RKO (cell line): ENCODE data around the gene CRB3.
"Not testable (repeated sequence)": the region's sequence is repeated elsewhere in the genome, so short reads cannot be mapped to it uniquely, and the experiment has no call there.

Experiments used
- DNase-seq: peaks from one replicate; pipeline ENCODE4 v3.0.0-alpha.2; 2016; ENCODE audit warnings: low spot score

The CRB3 gene

DNA sequence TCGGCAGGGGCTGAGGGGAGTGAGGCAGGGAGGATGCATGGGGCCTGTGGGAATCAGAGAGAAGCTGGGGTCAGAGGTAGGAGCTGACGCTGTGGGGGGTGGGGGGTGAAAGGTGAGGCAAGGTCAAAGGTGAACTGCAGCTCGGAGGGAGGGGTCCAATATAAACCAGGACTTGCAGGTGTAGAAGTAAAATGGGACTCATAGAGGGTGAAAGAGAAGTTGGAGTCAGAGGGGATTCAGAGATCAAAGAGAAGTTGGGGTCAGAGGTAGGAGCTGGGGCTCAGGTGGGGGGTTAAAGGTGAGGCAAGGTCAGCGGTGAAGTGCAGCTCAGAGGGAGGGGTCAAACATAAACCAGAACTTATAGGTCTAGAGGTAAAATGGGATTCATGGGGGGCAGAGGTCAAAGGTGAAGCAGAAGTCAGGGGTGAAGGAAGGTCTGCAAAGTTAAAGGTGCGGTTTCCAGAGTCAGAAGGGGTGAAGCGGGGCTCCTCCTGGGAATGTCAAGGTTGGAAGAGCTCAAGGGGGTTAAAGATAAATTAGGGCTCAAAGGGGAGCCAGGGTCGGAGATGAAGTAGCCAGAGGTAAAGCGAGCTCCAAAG lies 30.5 kb downstream of the CRB3 start:
- DNase-seq, result no peak

DNA sequence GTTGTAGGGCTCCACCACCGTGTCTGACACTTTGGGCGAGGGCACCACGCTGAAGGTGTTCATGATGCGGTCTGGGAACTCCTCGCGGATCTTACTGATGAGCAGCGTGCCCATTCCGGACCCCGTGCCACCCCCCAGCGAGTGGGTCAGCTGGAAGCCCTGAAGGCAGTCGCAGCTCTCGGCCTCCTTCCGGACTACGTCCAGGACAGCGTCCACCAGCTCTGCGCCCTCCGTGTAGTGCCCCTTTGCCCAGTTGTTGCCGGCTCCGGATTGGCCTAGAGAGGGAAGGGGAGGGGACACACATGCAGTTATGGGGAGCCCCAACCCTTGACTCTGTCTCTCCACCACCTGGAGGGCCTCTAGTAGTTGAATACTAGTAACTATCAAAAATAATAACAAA lies 31.9 kb downstream of the CRB3 start:
- no peak for DNase-seq

DNA sequence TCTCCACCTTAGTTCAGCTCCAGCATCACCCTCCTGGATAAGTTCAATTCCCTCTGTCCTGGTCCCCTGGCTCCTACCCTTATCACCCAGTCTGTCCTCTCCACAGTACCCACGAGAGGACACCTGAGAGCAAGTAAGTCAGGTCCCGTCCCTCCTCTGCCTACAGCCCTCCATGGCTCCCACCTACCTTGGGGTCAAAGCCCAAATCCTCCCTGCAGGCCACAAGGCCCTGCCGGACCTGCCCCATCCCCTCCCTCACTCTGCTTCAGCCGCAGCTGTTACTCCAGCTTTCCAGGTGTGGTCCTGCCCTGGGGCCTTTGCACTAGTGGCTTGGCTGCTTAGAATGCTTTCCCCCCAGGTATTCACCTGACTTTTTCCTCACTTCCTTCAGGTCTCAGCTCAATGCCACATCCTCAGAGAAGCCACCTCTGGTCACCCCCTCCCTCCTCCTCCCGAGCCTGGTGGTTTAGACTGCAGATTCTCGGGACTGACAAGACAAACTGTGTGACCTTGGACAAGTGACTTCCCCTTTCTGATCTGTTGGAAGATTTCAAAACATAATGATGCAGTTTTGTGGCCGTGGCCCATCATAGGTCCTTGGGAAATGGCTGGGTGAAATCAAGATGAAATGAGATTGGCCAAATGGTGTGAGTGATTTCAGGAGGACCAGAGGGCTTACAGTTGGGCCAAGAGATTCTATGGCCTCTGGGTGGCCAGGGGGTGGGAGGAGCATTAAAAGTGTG lies 34.4 kb downstream of the CRB3 start:
- no peak for DNase-seq

DNA sequence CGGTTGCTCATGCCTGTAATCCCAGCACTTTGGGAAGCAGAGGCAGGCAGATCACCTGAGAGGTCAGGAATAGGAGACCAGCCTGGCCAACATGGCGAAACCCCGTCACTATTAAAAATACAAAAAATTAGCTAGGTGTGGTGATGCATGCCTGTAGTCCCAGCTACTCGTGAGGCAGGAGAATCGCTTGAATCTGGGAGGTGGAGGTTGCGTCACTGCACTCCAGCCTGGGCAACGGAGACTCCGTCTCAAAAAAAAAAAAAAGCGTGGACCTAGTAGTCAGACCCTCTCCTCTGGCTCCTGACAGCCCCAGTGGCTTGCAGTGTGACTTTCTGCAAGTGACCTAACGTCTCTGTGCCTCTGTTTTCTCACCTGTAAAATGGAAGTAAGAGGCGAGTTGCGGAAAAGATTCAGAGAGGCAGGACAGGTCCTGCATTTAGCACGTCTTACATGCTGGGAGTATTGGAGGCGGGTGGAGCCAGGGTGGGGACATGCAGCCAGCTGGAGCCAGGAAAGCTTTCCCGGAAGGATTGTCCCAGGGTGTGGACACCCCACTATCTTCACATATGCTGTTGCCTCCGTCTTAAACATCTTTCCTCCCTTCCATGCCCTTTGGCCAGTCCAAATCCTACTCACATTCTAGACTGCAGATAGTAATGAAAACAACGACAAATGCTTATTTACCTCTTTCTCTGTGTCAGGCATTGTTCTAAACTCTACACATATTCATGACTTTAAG lies 35.1 kb downstream of the CRB3 start:
- DNase-seq, result no peak

DNA sequence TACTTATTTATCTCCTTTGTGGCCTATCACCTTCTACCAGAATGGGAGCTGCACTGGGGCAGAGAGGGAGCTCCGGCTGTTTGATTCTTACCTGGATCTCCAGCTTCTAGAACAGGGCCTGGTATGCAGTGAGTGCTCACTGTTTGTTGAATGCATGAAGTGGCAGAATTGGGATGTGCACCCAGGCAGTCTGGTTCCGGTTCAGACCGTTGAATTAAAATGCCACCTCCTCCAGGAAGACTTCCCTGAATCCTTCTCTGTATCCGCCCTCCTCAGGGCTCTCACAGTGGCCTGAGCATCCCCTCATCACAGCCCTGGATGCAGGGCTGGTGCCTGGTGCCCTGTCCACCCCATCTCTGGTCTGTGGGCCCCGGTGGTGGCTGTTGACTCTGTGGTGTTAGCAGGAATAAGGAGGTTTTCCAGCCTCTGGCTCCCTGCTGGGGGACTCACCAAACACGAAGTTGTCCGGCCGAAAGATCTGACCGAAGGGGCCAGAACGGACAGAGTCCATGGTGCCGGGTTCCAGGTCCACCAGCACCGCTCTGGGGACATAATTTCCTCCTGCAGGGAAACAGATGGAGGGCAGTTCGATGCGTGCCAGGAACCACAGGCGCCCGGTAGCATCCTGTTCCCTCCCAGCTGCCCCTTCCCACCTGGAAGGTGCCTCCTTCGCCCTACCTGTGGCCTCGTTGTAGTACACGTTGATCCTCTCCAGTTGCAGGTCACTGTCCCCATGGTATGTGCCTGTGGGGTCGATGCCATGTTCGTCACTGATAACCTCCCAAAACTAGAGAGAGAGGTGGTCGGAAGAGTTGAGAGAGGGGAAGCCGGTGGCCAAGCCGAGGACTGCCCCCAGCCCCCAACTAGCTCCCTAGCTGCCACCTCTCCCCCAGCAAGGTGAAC lies 37.0 kb downstream of the CRB3 start:
- DNase-seq, result no peak

DNA sequence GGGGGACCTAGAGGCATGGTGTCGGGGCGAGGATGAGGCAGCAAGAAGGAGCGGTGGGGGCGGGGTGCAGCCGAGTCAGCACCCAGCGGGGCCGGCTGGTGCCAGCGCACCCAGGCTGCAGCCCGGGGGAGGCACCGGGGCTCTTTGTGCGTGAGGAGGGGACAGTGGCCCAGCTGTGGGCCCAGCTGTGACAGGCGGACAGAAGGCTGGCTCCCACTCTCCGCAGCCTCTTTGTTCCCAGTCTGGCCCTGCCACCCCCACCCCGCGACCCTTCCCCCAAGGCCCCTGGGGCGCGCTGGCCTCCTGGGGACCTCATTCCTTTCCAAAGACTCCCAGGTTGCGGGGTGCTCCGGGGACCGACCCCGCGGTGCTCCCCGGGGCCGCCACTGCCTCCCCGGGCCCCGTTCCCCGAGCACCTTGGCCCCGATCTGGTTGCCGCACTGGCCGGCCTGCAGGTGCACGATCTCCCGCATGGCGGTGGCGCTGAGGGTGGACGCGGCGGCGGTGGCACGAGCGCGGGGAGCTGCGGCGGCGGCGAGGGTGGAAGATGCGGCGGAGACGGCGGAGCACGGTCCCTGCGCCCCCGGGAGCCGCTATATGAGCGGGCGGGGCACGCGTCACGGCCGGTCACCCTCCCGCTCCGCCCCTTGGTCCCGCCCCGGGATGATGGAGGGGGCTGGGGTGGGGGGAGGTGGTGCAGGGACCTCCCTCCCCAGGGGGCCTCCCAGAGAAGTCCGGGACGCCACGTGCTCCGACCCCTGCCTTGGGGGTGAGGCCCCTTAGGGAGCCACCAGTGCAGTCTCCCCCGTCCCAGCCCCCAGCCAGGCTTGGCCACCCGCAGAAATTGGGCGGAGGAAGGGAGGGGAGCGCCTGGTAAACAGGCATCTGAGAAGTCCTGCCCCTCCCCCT lies 37.9 kb downstream of the CRB3 start, which contains the start of gene TUBB4A:
TUBB4A (minus strand) TSS at position 570 of the 909 bp plus-strand sequence; CDS start at position 473, 97 bp downstream.
- DNase-seq, result no peak

DNA sequence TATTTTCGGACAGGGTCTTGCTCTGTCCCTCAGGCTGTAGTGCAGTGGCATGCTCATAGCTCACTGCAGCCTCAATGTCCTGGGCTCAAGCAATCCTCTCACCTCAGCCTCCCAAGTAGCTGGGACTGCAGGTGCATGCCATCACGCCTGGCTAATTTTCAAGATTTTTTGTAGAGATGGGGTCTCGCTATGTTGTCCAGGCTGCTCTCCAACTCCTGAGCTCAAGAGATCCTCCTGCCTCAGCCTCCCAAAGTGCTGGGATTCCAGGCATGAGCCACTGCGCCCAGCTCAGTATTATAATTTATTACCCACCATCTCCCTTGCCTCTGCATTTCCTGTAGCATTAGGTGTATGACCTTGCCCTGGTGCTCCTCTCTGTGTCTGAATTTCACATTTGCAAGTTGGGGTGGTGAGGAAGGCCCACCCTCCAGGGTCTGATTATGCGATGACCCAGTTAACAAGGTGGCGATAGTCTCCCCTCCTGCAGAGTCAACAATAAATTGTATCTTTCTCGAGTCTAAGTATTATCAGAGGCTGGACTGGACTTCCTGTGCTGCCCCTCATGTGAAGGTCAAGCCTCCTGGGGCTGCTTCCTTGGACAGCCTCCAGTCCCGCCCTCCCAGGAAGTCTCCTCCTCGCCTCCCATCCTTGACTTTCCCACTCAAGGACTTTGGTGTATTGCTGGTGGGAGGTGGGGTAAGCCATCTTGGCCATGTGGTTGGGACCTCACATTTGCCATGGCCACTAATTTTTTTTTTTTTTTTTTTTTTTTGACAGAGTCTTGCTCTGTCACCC lies 39.5 kb downstream of the CRB3 start:
- DNase-seq, result no peak

DNA sequence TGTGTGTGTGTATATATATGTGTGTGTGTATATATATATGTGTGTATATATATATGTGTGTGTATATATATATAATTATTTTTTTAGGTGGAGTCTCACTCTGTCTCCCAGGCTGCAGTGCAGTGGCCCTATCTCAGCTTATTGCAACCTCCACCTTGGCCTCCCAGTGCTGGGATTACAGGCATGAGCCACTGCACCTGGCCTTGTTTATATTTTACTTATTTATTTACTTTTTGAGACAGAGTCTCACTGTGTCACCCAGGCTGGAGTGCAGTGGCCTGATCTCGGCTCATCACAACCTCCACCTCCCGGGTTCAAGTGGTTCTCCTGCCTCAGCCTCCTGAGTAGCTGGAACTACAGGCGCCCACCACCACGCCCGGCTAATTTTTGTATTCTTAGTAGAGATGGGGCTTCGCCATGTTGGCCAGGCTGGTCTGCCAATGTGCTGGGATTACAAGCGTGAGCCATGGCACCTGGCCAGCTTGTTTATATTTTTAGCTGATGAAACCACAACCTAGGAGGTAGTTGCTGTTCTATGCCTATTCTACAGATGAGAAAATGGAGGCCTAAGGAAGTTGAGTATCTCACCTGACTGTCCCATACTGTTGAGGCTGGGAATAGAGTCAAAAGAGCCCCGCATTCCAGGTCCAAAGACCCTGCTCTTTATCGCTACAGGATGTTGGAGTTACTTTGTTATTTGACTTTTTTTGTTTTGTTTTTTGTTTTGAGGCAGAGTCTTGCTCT lies 44.1 kb downstream of the CRB3 start:
- DNase-seq, result not testable (repeated sequence)

DNA sequence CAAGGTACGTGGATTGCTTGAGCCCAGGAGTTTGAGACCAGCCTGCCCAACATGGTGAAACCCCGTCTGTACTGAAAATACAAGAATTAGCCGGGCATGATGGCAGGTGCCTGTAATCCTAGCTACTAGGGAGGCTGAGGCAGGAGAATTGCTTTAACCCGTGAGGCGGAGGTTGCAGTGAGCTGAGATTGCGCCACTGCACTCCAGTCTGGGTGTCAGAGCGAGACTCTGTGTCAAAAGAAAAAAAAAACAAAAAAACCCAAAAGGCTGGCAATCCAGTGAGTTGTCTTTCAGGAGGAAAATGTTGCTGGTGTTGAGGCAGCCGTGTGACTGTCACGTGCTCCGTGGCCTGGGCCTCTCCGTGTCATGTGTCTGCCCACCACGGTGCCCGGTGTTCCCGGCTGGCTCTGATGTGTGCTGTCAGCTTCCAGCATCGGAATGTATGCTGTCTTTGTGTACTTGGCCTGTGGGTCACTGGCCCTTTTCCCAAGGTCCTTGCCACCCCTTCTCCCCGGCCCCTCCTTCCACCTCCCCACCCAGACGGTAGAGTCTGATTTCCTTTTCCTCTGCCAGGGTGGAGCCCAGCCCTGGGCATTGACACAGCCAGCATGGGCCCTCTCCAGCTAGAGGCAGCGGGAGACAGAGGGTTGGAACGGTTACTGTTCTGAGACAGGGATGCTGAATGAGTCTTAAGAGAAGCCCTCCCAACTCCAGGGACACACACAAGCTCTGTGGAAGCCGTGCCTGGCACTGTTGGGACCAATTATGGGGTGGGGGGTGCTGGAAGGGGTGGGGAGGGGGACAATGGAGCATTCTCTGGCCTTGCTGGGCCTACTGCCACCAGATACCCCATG lies 45.3 kb downstream of the CRB3 start:
- no peak for DNase-seq

DNA sequence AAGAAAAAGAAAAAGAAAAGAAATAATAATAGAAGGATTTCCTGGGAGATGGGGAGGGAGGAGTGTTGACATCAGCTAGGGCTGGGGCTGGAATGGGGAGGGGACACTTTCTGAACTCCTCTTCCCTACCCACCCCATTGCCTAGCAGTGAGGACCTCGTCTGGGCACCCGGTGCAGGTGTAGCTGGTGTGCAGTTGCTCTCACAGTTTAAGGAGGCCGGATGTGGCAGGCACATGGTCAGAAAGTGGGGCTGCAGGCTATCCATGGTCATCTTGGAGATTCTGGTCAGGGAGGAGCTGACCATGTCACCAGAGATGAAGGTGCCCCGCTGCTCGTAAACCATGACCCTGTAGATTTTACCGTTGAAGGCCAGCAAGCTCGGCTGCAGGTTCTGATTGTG lies 46.5 kb downstream of the CRB3 start:
- DNase-seq, result no peak

DNA sequence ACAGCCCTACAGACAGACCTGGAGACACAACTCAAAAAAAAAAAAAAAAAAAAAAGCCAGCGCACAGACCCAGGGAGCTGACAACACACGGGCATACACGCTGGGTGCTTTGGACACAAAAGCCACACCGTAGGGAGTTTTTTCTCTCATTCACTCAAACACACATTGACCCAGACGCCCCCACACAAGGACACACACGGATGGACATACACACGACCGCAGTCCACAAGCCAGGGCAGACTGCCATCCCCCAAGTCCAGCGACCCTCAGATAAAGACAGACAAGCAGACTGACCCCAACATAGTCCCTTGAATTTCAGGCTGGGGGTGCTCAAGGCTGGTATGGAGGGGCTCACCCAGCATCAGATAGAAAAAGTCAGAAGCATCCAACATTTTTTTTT lies 50.0 kb downstream of the CRB3 start:
- no peak for DNase-seq

DNA sequence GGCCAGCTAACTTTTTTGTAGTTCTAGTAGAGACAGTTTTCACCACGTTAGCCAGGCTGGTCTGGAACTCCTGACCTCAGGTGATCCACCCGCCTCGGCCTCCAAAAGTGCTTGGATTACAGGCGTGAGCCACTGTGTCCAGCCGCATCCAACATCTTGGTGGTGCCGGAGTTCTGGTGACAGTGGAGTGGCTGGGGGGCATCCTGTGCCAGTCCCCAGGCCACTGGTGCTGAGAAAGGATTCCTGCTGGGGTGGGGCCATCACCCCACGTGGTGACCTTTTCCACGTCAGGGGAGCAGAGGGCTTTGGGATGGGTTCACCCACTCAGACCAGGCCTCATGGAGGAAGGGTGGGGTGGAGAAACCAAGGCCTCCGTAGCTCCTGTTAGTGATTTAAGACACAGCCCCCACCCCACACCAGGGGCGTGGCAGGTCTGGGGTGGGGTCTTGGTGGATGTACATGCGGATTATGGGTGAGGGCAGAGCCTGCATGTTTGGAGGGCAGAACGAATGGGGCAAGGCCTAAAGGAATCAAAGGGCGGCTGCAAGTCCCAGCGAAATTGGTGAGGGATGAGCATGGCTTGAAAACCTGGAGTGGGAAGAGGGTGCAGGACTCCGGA lies 51.0 kb downstream of the CRB3 start:
- no peak for DNase-seq

DNA sequence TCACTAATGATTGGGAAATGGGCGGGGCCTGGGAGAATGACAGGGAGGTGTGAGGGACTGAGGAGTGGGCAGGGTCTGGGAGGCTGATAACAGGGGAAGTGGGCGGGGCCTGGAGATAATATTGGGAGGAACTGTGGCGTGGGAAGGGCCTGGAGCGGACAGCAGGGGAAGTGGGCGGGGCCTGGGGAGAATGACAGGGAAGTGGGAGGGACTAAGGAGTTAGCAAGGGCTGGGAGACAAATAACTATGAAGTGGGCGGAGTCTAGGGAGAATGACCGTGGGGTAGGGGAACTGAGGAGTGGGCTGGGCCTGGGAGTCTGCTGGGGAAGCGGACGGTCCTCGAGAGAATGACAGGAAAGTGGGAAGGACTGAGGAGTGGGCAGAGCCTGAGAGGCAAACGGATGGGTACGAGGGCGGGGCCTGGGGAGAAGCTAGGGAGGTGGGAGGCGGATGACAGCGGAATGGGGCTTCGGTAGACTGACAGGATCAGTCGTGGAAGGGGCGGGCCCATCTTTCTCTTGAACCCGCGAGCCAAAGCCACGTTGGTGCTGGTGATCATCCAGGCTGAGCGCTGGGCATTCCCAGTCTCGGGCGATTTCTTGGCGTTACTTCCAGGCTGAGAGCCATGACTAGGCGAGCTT lies 52.1 kb downstream of the CRB3 start:
- DNase-seq, result peak; percentile 92
